D721Med (cell line): ENCODE measurements around the gene NRXN3.

Experiments used
- DNase-seq: peaks from one replicate; pipeline ENCODE4 v3.0.0; 2011; ENCODE audit warnings: low spot score; ENCODE audit not compliant: insufficient read length
- FAIRE-seq: peaks from 2 replicates; lab custom pipeline; 2011; peaks lifted over from hg19 to GRCh38; lab: Jason Lieb, UNC
- TF ChIP-seq, protein P1 (sequence below): IDR thresholded peaks from 2 replicates; pipeline ENCODE4 v1.5.1; 2012; ENCODE audit warnings: mild to moderate bottlenecking, control low read depth; ENCODE audit not compliant: insufficient read depth; ENCODE audit errors: missing control alignments

The NRXN3 gene

DNA sequence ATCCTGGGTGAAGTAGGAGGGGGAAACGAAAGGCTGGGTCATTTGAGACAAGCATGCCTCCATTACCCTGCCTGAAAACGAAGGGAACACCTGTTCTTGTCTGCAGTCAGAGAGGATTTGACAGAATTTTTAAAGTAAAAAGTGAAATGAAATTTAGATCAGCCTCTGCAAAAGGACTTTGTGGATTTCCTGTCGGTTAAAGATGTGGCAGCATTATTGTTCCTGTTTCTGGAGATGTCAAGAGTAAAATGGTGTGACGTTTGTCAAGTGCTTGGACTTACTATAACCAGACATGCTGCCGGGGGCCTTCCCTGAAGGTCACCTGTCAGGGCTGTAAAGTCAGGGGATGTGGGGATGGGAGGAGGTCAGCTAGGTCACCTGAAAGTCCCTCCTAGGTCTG, 32.0 kb downstream of the NRXN3 start:
- TF ChIP-seq, protein P1, sequence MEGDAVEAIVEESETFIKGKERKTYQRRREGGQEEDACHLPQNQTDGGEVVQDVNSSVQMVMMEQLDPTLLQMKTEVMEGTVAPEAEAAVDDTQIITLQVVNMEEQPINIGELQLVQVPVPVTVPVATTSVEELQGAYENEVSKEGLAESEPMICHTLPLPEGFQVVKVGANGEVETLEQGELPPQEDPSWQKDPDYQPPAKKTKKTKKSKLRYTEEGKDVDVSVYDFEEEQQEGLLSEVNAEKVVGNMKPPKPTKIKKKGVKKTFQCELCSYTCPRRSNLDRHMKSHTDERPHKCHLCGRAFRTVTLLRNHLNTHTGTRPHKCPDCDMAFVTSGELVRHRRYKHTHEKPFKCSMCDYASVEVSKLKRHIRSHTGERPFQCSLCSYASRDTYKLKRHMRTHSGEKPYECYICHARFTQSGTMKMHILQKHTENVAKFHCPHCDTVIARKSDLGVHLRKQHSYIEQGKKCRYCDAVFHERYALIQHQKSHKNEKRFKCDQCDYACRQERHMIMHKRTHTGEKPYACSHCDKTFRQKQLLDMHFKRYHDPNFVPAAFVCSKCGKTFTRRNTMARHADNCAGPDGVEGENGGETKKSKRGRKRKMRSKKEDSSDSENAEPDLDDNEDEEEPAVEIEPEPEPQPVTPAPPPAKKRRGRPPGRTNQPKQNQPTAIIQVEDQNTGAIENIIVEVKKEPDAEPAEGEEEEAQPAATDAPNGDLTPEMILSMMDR: no peak
- no peak for FAIRE-seq
- no peak for DNase-seq

DNA sequence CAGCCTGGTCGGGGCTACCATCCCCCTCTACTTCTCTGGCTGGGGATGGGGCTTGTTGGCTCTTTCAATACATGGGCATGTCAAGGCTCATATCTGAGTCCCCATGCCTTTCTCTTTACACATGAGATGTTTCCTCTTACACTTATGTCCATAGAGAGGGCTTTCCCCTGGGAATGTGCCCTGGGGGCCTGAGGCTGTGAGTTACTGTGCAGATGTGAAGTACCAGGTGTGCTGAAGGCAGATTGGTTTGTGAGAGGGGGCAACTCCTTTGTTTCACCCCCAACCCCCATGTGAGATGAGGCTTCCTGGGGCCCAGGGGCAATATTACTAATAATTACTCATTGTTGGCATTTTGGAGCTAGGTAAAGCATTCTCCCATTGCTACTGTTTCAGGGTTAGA, 32.8 kb downstream of the NRXN3 start:
- FAIRE-seq: no peak
- no peak for DNase-seq
- TF ChIP-seq, protein P1: no peak

DNA sequence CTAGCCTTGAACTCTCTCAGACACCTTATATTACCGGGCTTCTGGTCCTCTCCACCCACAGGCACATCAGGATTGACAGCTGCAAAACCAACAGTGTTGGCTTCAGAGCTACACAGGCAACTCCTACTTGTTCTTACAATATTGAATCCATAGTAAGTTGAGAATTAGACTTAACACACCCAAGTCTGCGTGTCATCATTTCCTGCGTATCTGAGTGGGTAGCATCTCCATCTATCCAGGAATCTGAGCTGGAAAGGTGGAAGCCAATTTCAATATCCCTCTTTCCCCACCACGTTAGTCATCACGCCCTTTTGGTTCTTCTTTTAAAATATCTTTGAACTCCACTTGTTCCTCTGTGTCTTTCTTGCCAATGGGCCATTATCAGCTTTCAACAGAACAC, 37.2 kb downstream of the NRXN3 start:
- TF ChIP-seq, protein P1: no peak
- FAIRE-seq: no peak
- no peak for DNase-seq

- TF ChIP-seq, protein P1: no peak
- no peak for DNase-seq
- FAIRE-seq: no peak
Measured at GRCh38 chr14:78220273-78220672, 50.1 kb downstream of the NRXN3 start.

DNA sequence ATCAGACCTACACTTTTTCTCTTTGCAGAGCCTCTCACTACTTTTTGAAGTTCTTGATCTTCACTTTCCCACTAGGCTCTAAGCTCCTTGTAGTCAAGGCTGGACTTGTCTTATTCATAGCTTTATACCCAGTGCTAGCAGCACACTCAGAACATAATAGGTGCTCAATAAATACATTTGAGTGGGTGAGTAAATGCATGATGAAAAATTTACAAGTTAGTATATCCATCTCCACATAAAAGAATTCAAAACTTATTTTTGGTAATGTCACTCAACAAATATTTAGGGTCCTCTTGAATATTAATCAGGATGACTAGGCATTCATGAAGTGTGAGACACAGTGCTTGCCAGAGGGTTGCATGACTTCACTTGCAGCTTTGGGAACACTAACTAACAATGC, 52.6 kb downstream of the NRXN3 start:
- TF ChIP-seq, protein P1: no peak
- FAIRE-seq (no peak), DNase-seq (no peak)

DNA sequence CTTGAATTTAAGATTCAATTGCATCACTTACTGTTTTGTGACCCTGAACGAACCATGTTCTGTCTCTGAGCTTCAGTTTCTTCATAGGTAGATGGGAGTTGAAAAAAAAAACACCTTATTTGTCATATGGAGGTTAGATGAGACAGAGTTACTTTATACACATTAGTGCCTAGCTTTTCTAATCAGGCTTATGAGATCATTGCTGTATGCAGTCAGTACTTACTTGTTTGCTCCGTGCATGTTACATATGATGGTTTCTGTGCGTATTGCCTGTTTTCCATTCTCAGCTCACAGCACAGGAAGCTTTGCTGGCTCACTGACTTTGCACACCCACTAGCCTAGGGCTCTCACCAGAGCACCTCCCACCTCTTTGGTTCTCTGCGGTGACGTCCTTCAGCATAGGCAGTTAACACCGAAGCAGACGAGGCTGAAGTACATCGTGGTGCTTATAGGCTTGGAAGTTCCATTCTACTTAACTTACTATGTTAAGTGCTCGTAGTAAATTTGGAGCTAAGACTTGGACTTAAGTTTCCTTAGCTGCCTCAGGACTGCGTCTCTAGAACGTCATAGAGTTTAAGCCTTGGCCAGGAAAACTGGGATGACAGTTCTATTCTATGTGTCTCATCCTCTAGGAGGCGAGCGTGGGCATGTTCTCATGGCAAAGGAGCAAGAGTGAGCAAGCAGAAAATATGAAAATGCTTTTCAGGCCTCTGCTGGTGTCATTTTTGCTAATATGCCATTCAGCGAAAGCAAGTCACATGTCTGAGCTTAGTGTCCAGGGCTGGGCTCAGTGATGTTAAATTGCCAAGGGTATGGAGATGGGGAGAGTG, 57.3 kb downstream of the NRXN3 start:
- TF ChIP-seq, protein P1: peak; percentile 27
- FAIRE-seq: no peak
- DNase-seq: no peak

DNA sequence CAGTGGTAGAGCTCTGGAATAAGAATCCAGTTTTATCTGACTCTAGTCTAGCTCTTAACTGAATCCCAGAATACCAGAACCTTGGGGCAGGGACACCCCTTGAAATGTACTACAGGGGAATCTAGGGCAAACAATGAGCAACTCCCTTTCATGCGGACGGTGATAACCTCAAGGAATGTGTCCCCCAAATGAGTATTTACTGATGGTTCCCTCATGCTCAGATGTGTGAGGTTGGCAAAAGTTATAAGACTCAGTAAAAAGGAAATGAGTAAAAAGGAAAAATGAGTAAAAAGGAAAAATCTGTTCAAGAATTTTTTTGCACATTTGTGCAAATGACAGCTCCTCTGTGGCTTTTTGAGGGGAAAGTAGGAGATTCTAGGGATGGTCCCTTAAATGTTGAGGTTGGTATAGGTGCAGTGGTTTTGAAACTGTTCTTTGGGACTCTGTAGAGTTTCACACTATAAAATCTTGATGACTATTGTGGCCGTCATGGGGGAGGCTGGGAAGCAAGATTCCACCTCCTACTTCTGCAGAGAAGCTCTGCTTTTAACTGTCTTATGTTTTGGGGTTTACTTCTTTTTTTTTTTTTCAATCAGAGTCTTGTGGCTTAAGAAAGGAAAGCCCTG, 58.6 kb downstream of the NRXN3 start:
- TF ChIP-seq, protein P1: no peak
- no peak for FAIRE-seq
- no peak for DNase-seq
